ENCODE results near the gene PRELID1.
"Not testable (repeated sequence)": the region's sequence is repeated elsewhere in the genome, so short reads cannot be mapped to it uniquely, and the experiment has no call there.

Gene PRELID1

GRCh38 chr5:177300236-177300880, 3.2 kb upstream of the PRELID1 start:
- no peak for DNase-seq

DNA sequence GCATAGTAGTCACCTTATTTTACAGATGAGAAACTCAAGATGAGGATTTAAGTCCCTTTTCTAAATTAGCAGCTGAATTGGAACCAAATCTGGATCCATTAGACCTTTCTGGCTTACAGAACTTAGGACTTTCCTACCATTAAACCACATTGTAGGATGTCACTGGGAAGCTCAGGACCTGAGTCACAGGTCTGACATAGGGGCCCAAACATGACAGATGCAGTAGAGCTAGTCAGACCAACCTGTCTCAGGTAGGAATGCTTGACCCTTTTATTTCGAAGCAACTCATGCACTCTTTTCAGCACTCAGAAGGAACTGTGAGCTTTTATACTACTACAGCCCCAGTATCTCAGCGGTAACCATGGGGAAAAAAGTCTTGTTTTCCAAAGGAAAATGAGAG, 2.6 kb upstream of the PRELID1 start:
- no peak for DNase-seq

DNA sequence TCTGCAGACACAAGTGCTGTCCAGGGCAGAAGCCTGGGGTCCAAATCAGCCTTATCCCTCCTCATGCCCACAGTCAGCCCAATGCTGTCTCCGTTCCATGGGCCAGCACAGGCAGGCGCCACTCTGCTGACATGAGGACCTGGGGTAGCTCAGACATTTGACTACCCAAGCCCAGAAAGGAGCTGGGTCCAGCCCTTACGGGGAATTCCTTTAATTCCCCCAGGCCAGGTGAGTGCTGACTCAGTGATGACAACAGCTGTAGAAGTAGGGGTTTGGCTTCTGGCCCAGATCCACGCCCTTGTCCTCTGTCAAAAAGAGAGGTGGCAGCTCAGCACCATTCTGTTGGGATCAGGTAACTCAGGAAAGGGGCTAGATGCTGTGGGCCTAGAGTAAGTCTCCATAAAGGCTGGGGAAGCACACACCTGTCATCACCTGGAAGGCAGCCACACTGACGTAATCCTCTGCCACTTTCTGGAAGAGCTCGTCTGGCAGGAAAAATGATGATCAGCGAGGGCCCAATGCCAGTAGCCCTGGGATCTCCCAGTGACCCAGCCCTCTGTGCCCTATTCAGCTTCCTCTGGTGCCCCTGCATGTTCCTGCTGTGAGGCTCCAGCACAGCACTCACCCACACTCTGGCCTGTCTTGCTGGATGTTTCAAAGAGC, 2.0 kb upstream of the PRELID1 start:
- DNase-seq = no peak

GRCh38 chr5:177302354-177303110, 1.1 kb upstream of the PRELID1 start:
- DNase-seq = no peak

GRCh38 chr5:177303925-177304391, 359 bp downstream of the PRELID1 start:
- DNase-seq = no peak

DNA sequence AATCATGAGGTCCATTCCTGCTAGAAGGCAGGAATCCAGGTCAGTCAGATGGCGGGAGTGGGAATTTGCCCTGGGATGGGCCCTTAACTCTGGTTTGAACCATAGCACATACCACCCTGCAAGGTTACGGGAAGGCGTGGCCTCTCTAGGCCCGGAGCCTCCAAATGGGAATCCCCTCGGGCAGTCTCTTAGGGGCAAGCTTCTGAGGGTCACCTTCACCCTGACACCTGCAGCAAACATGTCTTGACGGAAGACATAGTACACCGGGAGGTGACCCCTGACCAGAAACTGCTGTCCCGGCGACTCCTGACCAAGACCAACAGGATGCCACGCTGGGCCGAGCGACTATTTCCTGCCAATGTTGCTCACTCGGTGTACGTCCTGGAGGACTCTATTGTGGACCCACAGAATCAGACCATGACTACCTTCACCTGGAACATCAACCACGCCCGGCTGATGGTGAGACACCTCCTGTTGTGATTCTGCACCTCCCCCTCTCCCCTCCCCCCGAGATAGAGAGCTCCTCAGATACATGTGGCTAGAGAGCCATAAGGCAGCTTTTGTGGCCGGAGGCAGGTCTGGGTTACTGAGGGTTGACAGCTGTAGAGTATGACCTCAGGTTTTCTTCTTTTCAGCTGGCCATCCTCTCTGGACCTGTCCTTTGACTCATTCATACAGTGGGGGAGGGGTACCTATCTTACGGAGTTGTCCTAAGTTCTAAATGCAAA, 957 bp downstream of the PRELID1 start:
- DNase-seq = no peak

DNA sequence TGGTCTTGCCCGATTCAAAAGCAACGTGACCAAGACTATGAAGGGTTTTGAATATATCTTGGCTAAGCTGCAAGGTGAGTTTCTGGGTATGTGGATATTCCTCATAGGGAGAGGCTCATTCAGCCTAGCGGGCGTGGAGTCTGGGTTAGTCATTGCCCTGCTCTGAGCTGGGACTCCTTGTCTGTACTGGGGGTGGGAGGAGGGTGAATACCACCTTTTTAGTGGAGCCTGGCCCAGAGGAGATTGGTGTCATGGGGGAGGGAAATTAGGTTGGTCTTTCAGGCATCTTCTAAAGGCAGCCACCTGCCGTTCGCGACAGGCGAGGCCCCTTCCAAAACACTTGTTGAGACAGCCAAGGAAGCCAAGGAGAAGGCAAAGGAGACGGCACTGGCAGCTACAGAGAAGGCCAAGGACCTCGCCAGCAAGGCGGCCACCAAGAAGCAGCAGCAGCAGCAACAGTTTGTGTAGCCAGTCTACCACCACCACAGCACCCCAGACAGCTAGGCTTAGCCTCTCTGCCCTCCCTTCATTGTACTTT, 2.6 kb downstream of the PRELID1 start:
- not testable (repeated sequence) for DNase-seq

- no peak for DNase-seq
These were observed 3.3 kb downstream of the PRELID1 start for GRCh38 chr5:177306674-177307543.

- no peak for DNase-seq
These were observed 4.2 kb downstream of the PRELID1 start for GRCh38 chr5:177307544-177308363.

DNA sequence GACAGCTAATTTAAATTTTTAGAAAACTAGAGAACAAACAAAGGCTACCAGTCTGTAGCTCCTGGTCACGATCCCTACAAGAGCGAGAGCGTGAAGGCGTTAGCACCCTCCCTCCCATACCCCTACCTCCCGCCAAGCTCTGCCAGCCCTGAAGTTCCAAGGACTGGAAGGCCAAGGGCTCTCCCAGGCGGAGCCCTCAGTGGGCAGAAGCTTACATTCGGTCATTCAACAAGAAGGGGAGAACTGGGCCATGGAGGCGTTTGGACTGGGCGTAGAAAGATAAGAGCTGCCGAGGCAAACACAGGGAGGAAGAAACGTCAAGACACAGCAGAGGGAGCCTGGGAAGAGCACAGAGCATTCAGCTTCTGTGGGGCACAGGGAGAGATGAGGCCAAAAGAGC, 5.1 kb downstream of the PRELID1 start:
- DNase-seq = no peak

DNA sequence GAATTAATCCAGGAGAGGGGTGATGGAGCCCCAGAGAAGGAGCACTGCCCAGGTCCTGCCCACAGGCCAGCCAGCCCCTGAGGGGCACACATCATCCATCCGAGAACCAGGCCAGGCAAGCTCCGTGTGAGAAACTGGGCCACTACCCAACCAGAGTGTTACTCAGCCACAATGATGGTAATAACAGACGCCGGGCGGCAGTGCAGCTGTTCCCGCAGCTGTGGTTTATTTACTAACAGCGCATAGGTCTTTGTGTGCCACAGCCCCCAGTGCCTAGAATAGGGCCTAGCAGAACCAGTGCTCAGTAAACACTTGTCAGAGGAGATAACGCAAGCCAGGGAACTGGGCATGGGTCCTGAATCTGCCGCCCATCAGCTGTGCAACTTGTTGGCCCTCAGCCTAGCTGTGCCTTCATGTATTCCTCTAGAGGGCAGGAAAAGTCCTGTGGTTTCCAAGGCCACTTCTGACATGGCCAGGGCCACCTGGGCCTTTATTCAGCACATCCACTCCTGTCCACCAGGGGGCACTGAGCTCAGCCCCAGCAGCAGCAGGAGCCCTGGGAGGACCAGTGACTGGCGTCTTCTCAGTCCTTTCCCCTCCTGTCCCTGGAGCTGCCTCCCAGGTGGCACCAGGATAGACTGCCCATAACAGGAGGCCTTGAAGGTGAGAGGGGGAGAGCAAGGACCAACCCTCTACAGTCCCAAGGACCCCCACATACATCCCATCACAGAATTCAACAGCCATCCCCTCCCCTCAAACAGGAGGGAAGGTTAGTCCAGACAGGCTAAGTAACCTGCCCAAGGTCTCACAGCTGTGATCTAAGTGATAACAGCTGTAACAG, 6.0 kb downstream of the PRELID1 start:
- no peak for DNase-seq

- no peak for DNase-seq
These were observed 6.7 kb downstream of the PRELID1 start for GRCh38 chr5:177310332-177310731.

- peak; percentile 17 for DNase-seq
These were observed 7.3 kb downstream of the PRELID1 start for GRCh38 chr5:177310757-177311391.

GRCh38 chr5:177311392-177311722, 7.8 kb downstream of the PRELID1 start:
- DNase-seq = no peak

GRCh38 chr5:177311723-177312648, 8.4 kb downstream of the PRELID1 start, which contains the start of gene MXD3:
Gene MXD3 (minus strand): TSS chr5:177311898. CDS start chr5:177311830, 68 bp downstream.
- peak; percentile 90 for DNase-seq

DNA sequence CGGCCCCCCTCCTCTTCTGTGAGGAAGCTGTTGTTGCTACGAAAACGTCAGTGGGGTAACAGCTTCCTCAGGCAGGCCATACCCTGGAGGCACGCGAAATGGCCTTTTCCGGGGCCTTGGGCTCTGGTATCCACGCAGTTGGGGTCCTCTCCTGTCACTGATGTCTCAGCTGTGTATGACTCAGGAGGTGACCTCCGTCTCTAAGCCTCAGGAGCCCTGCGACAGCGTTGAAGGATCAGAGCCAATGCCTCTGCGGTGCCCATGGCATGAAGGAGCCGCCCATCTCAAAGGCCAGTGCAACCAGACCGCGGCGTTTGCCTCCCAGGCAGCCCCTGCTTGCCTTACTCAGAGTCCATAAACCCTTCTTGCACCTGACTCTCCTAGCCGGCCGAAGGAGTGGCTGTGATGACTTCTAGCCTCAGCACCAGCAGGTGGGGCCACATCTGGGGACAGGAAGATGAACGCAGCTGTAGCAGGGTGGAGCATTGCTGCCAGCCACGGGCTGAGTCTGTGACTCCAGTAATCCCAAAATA, 9.1 kb downstream of the PRELID1 start:
- DNase-seq = peak; percentile 6

DNA sequence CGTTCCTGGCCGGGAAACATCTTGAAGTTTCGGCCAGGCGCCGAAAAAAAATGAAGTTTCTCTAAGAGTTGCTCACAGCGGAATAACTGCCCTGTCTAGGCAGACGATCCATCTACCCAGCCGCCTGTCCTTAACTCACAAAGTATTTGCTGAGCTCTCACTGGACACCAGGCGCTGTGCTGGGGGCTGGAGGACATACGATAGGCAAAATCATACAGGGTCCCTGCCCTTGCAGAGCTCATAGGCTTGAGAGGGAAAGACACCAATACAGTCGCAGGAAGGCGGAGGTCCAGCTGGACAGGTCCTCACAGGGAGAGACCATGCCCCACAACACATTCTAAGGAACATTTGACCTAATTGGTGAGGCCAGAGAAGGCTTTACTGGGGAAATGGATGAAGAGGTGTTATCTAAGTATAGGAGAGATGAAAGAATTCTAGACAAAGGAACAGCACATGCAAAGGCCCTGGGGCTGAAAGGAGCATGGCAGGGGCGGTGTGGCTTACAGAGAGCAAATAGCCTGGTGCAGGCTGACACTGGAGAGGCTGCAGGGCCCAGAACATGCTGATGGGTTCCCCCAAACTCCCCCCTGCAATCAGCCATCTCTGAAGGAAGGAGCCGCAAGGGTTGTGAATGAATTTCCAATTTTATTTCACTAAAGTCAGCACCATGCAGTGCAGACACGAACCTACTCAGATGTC, 10.1 kb downstream of the PRELID1 start:
- DNase-seq = no peak

Data from NCI-H2171 (cell line).